K562 (cell line): ENCODE measurements around the gene DMD.

Experiments used
- FIP1L1 ChIP-seq: fragments of 200-400 bp; formaldehyde crosslinking; IDR thresholded peaks from 2 replicates; pipeline ENCODE4 v1.6.1; 2018; ENCODE audit warnings: mild to moderate bottlenecking, low read depth, low read length; ENCODE audit not compliant: poor library complexity, severe bottlenecking
- GABPA ChIP-seq: fragments of 200-800 bp; sonication (Bioruptor generic); conservative IDR thresholded peaks from 2 replicates; pipeline ENCODE4 v1.6.1; 2016; ENCODE audit warnings: low read depth, missing genetic modification characterization, missing compliant biosample characterization
- HDGF ChIP-seq: fragments of 450-650 bp; IDR thresholded peaks from 2 replicates; pipeline ENCODE4 v1.6.1; 2016
- KAT7 ChIP-seq: sonication (generic); formaldehyde crosslinking; IDR thresholded peaks from 2 replicates; pipeline ENCODE4 v1.8.0; 2022; ENCODE audit warnings: missing genetic modification reagents, mild to moderate bottlenecking, borderline replicate concordance
- KAT8 ChIP-seq: fragments of 450-650 bp; IDR thresholded peaks from 2 replicates; pipeline ENCODE4 v1.6.1; 2016; ENCODE audit warnings: low read depth, mild to moderate bottlenecking
- YY1 ChIP-seq, 3 experiments: IDR thresholded peaks; 2 replicates each; pipeline ENCODE4 v1.6.1; 2011; ENCODE audit warnings: low read length in 2 of 3, mild to moderate bottlenecking in 2 of 3, moderate library complexity in 2 of 3, borderline replicate concordance in 1 of 3, control low read depth in 1 of 3, low read depth in 1 of 3; ENCODE audit not compliant: insufficient read depth in 3 of 3, insufficient replicate concordance in 2 of 3, control insufficient read depth in 1 of 3, insufficient read length in 1 of 3; ENCODE audit errors: extremely low read depth in 1 of 3
- ZBTB8A ChIP-seq: fragments of 450-650 bp; IDR thresholded peaks from 2 replicates; pipeline ENCODE4 v1.6.1; 2018; ENCODE audit warnings: mild to moderate bottlenecking, moderate library complexity; ENCODE audit not compliant: partially characterized antibody
- ZNF79 ChIP-seq: fragments of 250-450 bp; sonication (Bioruptor Pico); IDR thresholded peaks from 2 replicates; pipeline ENCODE4 v1.4.0; 2020; ENCODE audit warnings: low read depth, mild to moderate bottlenecking, moderate library complexity
- TF ChIP-seq, protein P1 (sequence below), 3 experiments: IDR thresholded peaks in 2 of 3; conservative IDR thresholded peaks in 1 of 3; 2 replicates each; pipeline ENCODE4 v1.5.1; 2011 to 2012; ENCODE audit warnings: low read length in 3 of 3, mild to moderate bottlenecking in 3 of 3, control low read depth in 2 of 3, improper control_type of control experiment in 1 of 3, inconsistent platforms in 1 of 3, low read depth in 1 of 3, mixed read lengths in 1 of 3, moderate library complexity in 1 of 3; ENCODE audit not compliant: insufficient read depth in 2 of 3
- TF ChIP-seq, protein P2 (sequence below): fragments of 250-450 bp; sonication (Bioruptor Pico); IDR thresholded peaks from 2 replicates; pipeline ENCODE4 v1.8.0; 2021; ENCODE audit warnings: moderate library complexity, mild to moderate bottlenecking, inconsistent platforms
- TF ChIP-seq, protein P3 (sequence below), 3 experiments: fragments of 200-800 bp in 1 of 3; fragments of 250-450 bp in 1 of 3; fragments of 450-650 bp in 1 of 3; sonication (Bioruptor Pico) in 1 of 3; sonication (Bioruptor generic) in 1 of 3; formaldehyde crosslinking in 1 of 3; IDR thresholded peaks; 2 replicates each; pipeline versions ENCODE4 v1.6.1 to v1.8.0; 2016 to 2022; ENCODE audit warnings: mild to moderate bottlenecking in 2 of 3, missing genetic modification characterization in 2 of 3, missing compliant biosample characterization in 1 of 3, moderate library complexity in 1 of 3

DNA sequence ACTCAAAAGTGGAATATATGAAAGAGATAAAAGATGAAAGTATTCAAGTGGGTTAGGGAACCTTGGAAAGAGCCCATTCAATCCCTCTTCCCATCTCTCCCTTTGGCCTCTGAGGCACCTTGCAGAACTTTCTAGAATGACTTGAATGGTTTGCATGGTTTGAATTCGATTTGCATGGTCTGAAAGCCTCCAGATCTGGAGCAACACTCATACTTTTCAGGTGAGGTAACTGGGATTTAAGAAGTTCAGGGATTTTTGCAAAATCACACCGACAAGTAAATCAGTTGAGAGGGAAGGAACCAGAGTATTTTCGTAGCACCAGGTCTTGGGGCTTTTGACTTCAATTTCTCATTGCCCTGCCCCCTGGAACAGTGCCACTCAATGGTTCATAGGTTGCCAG, 1663.5 kb downstream of the DMD start:
- TF ChIP-seq, protein P1, sequence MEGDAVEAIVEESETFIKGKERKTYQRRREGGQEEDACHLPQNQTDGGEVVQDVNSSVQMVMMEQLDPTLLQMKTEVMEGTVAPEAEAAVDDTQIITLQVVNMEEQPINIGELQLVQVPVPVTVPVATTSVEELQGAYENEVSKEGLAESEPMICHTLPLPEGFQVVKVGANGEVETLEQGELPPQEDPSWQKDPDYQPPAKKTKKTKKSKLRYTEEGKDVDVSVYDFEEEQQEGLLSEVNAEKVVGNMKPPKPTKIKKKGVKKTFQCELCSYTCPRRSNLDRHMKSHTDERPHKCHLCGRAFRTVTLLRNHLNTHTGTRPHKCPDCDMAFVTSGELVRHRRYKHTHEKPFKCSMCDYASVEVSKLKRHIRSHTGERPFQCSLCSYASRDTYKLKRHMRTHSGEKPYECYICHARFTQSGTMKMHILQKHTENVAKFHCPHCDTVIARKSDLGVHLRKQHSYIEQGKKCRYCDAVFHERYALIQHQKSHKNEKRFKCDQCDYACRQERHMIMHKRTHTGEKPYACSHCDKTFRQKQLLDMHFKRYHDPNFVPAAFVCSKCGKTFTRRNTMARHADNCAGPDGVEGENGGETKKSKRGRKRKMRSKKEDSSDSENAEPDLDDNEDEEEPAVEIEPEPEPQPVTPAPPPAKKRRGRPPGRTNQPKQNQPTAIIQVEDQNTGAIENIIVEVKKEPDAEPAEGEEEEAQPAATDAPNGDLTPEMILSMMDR (IDR thresholded peaks at IDR 0.05 in 2 of 3, conservative IDR thresholded peaks at IDR 0.05 in 1 of 3; ENCODE audit: insufficient read depth in 2 of 3, low read depth in 1 of 3, low read length in 3 of 3): no peak
- TF ChIP-seq HDGF (no peak), FIP1L1 (no peak), KAT8 (no peak), ZBTB8A (no peak), GABPA (tag) (no peak), ZNF79 (no peak), YY1 (IDR thresholded peaks at IDR 0.05; ENCODE audit: borderline replicate concordance in 1 of 3, control insufficient read depth in 1 of 3, extremely low read depth in 1 of 3, insufficient read depth in 3 of 3, insufficient read length in 1 of 3, insufficient replicate concordance in 2 of 3, low read depth in 1 of 3, low read length in 2 of 3) (no peak), KAT7 (no peak)
- TF ChIP-seq, protein P2, sequence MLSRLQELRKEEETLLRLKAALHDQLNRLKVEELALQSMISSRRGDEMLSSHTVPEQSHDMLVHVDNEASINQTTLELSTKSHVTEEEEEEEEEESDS (CRISPR knock-in tag): no peak
- TF ChIP-seq, protein P3, sequence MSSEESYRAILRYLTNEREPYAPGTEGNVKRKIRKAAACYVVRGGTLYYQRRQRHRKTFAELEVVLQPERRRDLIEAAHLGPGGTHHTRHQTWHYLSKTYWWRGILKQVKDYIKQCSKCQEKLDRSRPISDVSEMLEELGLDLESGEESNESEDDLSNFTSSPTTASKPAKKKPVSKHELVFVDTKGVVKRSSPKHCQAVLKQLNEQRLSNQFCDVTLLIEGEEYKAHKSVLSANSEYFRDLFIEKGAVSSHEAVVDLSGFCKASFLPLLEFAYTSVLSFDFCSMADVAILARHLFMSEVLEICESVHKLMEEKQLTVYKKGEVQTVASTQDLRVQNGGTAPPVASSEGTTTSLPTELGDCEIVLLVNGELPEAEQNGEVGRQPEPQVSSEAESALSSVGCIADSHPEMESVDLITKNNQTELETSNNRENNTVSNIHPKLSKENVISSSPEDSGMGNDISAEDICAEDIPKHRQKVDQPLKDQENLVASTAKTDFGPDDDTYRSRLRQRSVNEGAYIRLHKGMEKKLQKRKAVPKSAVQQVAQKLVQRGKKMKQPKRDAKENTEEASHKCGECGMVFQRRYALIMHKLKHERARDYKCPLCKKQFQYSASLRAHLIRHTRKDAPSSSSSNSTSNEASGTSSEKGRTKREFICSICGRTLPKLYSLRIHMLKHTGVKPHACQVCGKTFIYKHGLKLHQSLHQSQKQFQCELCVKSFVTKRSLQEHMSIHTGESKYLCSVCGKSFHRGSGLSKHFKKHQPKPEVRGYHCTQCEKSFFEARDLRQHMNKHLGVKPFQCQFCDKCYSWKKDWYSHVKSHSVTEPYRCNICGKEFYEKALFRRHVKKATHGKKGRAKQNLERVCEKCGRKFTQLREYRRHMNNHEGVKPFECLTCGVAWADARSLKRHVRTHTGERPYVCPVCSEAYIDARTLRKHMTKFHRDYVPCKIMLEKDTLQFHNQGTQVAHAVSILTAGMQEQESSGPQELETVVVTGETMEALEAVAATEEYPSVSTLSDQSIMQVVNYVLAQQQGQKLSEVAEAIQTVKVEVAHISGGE (CRISPR knock-in tag; IDR thresholded peaks at IDR 0.05): no peak
